GM20431 (cell line): ENCODE measurements around the gene LRG1.
"Not testable (repeated sequence)": the region's sequence is repeated elsewhere in the genome, so short reads cannot be mapped to it uniquely, and the experiment has no call there.

Source experiments
- in situ Hi-C: fragments of 300-500 bp; cut with MseI, MboI; formaldehyde crosslinking; loops from one replicate; pipeline ENCODE4 v1.15.0; 2020; ENCODE audit warnings: low sequenced_read_pairs; ENCODE audit not compliant: unreplicated experiment

LRG1 gene

DNA sequence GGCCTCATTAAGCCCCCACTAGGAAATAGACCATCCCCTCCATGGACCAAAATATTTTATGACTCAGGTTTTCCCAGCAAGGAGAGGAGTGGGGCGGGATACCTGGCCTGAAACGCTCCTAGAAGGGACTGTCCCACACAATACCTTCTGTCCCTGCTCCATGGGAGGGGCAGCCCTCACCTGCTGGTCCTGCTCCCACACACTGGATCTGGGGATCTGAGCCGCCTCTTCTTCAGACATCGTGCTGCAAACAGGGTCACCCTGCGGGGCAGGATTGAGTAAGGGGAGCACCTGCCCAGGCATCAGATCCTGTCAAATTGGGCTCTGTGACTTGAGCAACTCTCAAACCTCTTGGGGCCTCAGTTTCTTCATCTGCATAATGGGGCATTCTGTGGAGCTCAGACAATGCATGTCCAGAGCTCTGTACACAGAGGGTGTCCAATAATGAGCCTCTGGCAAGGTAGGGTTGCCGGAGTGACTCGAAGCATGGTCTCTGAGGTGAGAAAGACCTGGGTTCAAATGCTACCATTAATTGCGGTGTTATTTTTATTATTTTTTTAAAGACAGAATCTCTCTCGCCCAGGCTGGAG is 5.9 kb downstream of the LRG1 start:
- in situ Hi-C loops, result no loop called here

DNA sequence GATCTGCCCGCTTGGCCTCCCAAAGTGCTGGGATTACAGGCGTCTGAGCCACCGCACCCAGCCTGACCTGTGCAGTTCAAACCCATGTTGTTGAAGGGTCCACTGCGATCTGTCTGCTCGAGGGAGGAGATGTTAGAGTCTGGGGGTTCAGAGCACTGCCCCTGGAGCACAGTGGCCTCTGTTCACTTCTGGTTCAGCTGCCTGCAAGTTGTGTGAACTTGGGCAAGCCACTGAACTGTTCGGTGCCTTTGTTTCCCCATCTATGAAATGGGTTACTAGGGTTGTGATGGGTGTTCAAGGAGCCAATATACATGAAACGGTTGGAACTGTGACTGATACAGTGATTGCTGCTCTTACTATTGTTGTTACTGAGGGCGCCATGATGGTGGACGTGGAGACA is 6.5 kb downstream of the LRG1 start:
- in situ Hi-C loops, result no loop called here

DNA sequence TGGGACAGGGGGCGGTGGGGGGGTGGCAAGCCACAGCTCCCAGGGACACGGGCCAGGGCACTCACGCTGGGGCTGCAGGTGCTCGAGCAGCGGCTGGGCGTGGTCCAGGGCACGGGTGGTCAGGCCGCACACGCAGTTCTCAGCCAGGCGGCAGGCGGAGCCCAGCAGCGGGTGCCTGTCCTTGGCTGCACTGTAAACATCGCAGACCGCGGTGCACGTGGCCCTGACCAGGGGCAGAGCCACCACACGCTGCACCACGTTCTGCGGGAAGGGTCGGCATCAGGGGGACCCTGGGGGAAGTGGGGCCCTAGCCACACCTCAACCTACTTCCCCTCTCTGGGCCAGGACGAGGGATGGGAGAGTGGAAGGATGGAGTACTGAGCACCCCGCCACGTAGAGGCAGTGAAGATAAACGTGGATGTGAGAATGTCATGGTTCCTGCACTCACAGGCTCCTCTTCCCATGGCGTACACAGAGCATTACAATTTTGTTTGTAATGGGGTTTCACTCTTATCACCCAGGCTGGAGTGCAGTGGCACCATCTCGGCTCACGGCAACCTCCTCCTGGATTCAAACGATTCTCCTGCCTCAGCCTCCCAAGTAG is 8.2 kb downstream of the LRG1 start:
- in situ Hi-C loops, result no loop called here

DNA sequence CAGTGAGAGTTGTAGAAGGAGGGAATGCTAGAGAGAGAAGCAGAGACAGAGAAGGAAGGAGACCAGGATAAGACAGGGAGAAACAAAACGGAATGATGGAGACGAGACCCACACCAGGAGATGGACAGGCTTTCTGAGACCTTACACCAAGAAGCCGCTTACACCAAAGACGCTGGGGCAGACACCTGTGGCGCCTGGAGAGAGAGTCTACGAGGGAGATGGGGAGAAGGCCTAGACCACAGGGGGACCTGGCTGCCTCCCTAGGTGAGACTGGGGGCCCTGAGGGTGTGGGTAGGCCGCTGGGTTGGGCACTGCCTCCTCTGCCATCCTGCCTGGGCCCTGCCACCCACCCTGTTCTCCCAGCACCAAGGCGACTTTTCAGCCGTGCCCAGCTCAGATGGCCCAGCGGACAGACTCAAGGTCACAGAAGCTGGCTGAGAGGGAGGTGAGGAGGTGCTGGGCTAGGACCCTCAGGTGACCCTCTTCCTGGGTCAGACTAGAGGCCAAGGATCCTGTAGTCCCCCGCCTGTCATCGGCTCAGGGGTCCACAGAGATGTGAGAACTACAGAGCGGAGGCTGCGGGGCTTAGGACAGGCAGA is 9.8 kb downstream of the LRG1 start:
- in situ Hi-C loops, result no loop called here

DNA sequence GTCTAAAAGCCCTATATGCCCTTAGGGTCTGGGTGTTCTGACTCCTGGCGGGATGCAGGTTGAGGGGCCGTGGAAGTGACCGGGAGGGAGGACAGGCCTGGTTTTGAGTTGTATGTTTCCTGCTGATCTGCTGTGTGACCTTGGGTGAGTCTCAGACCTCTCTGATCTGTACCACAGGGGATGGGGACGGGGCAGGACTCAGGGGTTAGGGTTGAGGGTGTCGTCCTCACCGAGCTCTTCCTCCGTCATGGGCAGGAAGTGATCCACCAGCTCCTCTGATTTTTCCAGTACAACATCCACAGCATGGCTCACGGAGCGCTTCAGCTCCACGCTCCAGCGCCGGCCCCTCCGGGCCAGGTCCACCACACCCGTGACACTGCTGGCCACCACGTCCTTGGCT is 11.0 kb downstream of the LRG1 start:
- in situ Hi-C loops, result no loop called here

DNA sequence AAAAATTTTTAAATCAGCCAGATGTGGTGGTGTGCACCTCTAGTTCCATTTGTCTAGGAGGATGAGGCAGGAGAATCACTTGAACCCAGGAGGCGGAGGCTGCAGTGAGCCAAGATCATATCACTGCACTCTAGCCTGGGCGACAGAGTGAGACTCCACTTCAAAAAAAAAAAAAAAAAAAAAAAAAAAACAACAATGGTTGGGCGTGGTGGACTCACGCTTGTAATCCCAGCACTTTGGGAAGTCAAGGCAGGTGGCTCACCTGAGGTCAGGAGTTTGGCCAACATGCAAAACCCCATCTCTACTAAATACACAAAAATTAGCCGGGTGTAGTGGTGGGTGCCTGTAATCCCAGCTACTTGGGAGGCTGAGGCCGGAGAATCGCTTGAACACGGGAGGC is 12.5 kb downstream of the LRG1 start:
- in situ Hi-C loops, result not testable (repeated sequence)

DNA sequence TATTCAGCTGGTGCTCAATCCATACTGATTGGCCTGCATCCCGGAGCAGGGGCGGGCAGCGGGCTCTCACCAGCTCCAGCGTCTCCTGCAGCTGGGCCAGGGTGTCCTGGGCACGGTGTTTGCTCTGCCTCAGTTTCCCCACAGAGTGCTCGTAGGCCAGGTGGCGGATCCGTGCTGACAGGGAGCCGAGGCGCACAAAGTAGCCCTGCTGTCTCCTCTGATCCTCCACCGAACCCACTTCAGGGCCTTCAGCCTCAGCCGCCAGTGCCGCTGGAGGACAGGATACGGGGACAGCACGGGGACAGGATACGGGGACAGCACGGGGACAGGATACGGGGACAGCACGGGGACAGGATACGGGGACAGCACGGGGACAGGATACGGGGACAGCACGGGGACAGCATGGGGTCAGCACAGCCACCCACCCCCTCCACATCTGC is 14.3 kb downstream of the LRG1 start:
- in situ Hi-C loops, result no loop called here

DNA sequence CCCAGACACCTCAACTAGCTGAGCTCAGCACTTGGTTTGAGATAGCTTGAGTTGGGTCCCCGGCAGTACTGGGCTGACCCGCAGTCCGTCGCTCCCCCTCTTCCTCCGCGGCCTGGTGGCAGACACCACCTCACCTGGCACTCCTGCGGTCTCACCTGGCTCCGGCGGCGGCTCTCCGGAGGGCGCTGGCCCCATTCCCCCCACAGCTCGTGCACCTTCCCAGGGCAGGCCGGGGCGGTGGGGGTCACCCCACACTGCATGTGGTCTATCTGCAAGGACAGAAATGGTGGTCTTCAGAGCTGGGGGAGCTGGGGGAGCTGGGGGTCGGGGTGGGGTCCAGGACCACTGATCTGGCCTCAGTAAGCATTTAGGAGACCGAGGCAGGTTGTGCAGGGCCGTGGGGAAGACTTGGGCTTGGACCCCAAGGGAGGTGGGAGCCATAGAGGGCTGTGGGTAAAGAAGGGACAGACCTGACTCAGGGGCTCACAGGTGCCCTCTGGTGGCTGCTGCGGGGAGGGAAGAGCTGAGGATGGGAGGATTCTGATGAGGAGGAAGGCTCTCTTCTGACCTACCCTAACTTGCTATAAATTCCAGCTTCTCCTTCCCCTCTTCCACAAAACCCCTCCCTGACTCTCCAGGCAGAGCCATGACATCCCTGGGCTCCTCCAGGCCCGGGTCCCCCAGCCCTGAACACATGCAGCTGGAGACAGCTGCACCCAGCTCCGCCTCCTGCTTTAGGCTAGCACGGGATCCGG is 14.9 kb downstream of the LRG1 start:
- in situ Hi-C loops, result no loop called here

DNA sequence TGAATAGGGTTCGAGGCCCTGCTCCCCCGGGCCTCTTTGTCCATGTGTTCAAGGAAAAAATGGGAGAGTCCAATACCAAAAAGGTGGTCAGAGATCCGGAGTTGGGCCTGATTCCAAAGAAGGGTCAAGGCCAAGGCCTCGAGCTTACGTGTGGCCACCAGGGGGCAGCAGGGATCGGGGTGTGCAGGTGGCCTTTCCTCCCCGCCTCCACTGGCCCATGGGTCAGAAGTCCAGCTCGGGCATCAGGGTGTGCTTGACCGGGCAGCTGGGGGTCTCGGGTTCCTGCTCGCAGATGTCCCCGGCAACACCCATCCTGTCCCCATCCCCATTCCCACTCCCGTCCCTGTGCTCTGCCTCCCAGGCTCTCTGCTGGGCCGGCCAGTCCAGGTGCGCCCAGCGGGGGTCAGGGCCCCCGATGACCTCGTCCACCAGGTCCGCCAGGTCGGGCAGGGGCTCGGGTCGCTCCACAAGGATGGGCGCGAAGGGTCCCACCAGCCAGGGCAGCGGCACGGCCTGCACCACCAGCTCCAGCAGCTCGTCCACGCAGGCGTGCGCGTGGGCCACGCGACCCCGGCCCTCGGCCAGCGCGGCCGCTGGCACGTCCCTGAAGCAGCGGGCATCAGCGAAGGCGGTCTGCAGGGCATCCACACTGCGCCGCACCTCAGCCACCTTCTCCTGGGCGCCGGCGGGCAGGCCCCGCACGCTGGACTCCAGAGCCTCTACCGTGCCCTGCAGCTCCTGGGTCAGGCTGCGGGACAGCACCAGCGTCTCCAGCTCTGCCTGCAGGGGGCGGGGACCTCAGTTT is 16.3 kb downstream of the LRG1 start:
- in situ Hi-C loops, result no loop called here

DNA sequence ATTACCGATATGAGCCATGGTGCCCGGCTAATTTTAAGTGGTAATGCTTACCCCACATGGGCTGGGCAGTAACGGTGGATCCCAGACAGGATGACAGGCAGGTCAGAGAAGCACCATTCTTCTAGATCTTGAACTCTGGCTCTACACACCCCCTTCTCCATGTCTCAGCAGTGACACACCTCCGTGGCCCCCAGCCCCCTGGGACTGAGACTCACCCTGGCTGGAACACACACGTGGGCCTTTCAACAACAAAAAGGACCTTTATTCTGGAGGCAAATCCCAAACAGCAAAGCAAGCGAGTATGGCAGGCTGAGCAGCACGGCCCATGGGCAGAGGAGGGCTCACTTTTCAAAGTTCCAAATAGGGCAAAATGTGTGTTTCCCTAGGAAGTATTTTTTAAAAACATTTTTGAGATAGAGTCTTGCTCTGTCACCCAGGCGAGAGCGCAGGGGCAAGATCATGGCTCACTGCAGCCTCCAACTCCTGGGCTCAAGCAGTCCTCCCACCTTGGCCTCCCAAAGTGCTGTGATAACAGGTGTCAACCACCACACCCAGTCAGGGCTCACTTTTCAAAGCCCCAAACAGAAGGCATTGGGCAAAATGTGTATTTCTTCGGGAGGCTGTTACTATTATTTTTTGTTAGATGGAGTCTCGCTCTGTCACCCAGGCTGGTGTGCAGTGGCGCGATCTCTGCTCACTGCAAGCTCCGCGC is 17.4 kb downstream of the LRG1 start:
- in situ Hi-C loops, result no loop called here

DNA sequence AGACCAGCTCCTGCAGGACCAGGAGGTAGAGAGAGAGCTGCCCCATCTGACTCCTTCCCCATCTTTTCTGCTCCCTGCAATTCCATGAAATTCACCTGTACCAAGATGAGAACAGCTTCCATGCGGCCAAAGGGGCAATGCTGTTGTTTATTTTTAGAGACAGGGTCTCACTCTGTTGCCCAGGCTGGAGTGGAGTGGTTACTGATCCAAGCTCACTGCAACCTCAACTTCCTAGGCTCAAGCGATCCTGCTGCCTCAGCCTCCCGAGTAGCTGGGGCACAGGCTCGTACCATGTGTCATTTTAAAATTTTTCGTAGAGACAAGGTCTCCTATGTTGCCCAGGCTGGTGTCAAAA is 18.0 kb downstream of the LRG1 start:
- in situ Hi-C loops, result no loop called here

DNA sequence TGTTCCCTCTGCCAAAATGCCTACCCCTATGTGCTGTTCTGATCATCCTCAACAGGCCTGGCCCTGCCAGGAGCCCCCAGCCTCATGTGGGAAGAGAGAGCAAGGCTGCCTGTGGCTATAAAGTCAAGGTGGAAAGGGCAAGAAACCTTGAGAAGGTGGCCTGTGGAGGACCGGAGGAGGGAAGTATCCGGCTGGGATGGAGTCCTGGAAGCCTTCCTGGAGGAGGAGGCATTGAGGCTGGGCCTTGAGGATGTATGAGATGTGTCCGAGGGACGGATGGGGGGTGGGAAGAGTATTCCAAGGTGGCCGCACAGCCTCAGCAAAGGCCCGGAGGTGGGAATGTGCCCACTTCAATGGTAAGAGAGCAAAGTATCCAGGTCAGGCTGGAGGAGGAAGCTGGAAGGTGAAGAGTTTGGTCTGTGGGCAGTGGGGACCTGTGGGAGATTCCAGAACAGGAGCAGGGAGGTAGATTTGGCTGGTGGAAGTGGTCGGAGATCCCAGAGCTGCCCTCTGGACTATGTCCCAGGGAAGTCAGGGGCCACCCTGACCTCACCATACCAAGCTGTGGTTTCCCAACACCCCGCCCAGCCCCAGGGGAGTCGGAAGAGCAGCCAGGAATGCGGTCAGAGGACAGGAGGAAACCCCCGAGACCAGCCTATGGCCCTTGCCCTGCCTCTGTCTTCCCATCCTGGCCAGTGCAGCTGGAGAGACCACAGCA is 18.5 kb downstream of the LRG1 start:
- in situ Hi-C loops, result no loop called here

DNA sequence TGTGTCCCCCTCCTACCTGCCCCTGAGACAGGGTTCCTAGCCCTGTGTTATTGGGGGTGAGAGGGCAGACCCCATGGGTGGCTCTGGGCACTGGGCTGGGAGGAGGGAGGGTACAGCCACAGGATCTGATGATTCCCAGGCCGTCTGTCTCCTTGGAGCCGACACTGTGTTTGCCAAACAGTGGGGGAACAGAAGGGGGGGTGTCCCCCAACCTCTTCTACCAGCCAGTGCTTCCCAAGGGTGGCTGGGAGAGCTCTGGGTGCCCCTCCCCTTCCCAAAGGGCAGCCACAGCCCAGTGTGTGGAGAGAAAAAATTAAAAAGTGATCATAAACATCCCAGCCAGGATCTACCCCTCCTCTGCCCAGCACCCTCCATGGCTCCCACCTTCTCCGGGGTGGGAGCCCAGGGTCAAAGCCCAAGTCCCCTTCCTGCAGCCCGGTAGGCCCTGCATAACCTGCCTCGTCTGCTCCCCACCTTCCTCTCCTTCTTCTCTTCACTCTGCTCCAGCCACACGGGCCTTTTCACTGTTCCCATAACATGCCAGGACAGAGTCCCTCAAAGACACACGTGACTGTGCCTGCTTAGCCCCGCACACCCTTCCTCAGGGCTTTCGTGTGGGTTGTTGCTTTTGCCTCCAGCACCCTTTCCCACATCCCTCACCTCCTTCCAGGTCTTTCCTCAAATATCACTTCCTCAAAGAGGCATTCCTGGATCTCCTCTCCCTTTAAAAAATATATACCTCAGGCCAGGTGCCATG is 20.1 kb downstream of the LRG1 start:
- in situ Hi-C loops, result no loop called here

DNA sequence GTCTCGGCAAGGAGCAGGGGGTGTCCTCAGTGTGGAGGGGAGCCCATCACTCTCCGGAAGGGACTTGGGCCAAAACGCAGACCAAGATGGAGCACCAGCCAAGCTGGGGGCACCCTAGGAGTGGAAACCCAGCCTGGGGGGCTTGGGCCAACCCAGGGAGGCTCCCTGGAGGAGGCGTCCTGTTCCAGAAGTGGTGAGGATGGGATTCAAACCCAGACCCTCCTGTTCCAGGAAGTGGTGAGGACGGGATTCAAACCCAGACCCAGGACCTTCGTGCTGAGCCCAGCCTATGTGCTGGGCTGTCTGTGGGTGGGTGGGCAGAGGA is 20.7 kb downstream of the LRG1 start:
- in situ Hi-C loops, result no loop called here

DNA sequence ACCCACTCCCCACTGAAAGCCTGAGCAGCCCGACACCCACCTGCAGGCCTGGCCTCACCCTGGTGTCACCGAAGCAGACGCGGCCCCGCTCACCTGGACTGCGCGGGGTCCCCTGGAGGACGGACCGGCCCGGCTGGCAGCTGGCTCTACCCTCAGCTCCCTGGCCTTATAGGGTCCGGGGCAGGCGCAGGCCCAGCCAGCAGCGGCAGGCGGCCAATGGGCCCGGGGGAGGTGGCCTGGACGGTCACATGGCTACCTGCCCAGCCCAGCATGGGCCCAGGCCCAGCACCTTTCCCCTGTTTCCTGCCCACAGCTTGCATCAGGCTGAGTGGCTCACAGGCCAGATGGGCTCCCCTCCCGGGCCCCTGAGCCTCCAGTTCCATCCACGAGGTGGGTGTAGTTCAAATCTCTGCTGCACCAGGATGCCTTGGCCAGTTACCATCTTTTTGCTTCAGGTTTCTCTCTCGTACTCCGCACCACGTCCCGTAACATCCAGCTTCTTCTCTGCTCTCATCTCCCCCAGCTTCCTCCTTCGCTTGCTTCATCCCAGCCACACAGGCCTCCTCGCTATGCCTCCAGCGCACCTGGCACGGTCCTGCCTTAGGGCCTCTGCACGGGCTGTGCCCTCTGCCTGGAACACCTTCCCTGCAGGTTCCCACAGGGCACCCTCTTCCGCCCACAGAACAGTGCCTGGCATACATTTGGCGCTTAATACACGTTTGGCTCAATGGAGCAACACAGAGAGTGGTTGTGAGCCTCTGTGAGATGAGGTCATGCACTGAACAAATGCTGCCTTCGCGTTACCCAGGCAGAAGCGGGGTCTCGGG is 21.3 kb downstream of the LRG1 start, which contains the start of gene PLIN4:
Gene PLIN4, minus strand, starts transcription at position 142 of the 827 bp plus-strand sequence. CDS start 214 bp downstream, outside the sequence.
- in situ Hi-C loops, result no loop called here

DNA sequence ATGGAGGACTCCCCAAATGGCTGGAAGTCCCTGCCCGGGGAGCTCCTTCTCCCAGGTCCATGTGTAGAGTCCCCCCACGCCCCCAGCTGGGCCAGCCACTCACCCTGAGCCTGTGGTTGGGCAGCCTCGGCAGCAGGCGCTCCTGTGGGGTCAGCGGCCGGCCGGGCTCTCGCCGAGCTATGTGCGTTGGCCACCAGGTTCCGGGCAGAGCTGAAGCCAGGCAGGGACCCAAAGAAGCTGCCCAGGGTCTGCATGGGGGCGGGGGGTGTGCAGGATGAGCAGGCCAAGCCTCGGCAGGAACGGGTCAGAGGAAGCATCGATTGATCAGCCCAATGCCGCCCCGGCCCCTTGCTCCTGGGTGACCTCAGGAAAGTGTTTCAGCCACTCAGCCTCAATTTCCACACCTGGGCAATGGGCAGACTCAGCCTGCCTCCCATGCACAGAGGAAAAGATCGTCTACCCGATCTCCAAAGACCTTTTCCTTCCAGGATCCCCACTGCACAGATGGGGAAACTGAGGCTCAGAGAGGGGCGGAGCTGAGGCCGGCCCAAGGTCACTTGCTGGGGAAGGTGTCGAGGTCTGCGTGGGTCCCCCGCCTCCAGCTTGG is 22.3 kb downstream of the LRG1 start:
- in situ Hi-C loops, result no loop called here

DNA sequence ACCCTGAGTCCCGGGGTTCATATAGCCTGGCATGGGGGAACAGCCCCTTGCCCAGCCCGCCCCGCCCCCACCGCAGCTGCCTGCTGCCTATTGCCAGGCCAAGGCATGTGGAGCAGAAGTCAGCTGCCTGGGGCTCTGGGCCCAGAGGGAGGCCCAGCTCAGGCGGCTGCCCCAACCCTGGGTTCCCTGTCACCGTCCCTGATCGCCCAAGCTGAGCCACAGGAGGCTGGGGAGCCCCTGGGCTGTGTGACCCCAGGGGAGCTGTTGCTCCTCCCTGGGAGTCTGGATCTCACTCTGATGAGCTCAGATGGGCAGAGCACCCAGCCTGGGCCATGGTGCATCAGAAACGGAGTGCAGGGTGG is 22.9 kb downstream of the LRG1 start:
- in situ Hi-C loops, result no loop called here
